Neural cell (in vitro differentiated cells): ENCODE data around the gene PLXNC1.

Source experiments
- POLR2AphosphoS5 ChIP-seq: IDR thresholded peaks from 2 replicates; pipeline ENCODE4 v1.6.1; 2012
- TAF1 ChIP-seq: IDR thresholded peaks from 2 replicates; pipeline ENCODE4 v1.6.1; 2012; ENCODE audit warnings: low read depth
- TF ChIP-seq, protein P1 (sequence below): fragments of 450-650 bp; IDR thresholded peaks from 2 replicates; pipeline ENCODE4 v1.5.1; 2014; ENCODE audit warnings: antibody characterized with exemption, mild to moderate bottlenecking, moderate library complexity; ENCODE audit not compliant: poor library complexity, severe bottlenecking
- TF ChIP-seq, protein P2 (sequence below): IDR thresholded peaks from 2 replicates; pipeline ENCODE4 v1.6.1; 2012; ENCODE audit warnings: borderline replicate concordance

DNA sequence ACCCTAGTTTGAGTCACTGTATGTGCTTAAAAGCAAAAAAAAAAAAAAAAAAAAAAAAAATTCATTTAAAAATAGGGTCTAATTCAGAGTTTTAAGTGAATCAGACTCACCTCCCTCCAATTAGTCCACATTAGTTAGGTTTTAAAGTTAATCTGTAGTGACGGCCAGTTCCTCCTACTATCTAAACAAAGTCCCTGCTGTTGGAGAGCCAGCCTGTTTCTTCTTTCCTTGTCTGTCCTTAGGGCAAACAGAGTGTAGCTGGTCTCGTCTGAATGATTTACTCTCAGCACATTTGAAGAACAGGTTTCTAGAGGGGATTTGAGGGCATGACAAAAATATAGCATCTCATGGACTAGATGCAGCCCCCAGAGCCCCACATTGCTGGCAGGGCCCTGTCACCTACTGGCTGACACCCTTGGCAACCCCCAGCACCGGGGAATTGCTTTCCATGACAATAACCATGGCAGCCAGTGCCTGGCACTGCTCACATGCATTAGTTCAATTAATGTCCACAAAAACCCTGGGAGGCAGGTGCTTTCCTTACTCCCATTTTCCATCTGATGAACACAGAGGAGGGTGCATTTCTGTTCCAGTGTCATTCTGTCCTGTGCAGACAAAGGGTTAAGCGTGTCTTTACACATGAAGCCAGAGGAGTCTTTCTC lies 138.3 kb downstream of the PLXNC1 start:
- TF ChIP-seq, protein P1, sequence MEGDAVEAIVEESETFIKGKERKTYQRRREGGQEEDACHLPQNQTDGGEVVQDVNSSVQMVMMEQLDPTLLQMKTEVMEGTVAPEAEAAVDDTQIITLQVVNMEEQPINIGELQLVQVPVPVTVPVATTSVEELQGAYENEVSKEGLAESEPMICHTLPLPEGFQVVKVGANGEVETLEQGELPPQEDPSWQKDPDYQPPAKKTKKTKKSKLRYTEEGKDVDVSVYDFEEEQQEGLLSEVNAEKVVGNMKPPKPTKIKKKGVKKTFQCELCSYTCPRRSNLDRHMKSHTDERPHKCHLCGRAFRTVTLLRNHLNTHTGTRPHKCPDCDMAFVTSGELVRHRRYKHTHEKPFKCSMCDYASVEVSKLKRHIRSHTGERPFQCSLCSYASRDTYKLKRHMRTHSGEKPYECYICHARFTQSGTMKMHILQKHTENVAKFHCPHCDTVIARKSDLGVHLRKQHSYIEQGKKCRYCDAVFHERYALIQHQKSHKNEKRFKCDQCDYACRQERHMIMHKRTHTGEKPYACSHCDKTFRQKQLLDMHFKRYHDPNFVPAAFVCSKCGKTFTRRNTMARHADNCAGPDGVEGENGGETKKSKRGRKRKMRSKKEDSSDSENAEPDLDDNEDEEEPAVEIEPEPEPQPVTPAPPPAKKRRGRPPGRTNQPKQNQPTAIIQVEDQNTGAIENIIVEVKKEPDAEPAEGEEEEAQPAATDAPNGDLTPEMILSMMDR, result no peak
- TF ChIP-seq TAF1 (no peak), POLR2AphosphoS5 (no peak)
- TF ChIP-seq, protein P2, sequence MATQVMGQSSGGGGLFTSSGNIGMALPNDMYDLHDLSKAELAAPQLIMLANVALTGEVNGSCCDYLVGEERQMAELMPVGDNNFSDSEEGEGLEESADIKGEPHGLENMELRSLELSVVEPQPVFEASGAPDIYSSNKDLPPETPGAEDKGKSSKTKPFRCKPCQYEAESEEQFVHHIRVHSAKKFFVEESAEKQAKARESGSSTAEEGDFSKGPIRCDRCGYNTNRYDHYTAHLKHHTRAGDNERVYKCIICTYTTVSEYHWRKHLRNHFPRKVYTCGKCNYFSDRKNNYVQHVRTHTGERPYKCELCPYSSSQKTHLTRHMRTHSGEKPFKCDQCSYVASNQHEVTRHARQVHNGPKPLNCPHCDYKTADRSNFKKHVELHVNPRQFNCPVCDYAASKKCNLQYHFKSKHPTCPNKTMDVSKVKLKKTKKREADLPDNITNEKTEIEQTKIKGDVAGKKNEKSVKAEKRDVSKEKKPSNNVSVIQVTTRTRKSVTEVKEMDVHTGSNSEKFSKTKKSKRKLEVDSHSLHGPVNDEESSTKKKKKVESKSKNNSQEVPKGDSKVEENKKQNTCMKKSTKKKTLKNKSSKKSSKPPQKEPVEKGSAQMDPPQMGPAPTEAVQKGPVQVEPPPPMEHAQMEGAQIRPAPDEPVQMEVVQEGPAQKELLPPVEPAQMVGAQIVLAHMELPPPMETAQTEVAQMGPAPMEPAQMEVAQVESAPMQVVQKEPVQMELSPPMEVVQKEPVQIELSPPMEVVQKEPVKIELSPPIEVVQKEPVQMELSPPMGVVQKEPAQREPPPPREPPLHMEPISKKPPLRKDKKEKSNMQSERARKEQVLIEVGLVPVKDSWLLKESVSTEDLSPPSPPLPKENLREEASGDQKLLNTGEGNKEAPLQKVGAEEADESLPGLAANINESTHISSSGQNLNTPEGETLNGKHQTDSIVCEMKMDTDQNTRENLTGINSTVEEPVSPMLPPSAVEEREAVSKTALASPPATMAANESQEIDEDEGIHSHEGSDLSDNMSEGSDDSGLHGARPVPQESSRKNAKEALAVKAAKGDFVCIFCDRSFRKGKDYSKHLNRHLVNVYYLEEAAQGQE, result no peak
